Measurements from ENCODE around the gene PRSS56. TPM values are rescaled to one million over a fixed set of nuclear protein-coding genes. Genes with fewer than 3 reads are reported as not detected.

The PRSS56 gene
- total RNA-seq, 1 donor from 2014 or later: not detected

- H3K27me3 ChIP-seq (ENCODE audit: control insufficient read depth, insufficient read depth, low read length): peaks cover 39% of the 10 kb centered on the region
- TF ChIP-seq CTCF (IDR thresholded peaks at IDR 0.05; ENCODE audit: insufficient read depth, low read length, poor library complexity, severe bottlenecking): no peak
- no peak for DNase-seq (ENCODE audit: low read depth)
- H3K36me3 ChIP-seq (ENCODE audit: control insufficient read depth, insufficient read depth, low read length): no peaks in the 10 kb centered on the region
- H3K4me3 ChIP-seq (ENCODE audit: low read depth, low read length): no peak overlapping the region
Observed at GRCh38 chr2:232493701-232494474, 26.3 kb upstream of the PRSS56 start.

DNA sequence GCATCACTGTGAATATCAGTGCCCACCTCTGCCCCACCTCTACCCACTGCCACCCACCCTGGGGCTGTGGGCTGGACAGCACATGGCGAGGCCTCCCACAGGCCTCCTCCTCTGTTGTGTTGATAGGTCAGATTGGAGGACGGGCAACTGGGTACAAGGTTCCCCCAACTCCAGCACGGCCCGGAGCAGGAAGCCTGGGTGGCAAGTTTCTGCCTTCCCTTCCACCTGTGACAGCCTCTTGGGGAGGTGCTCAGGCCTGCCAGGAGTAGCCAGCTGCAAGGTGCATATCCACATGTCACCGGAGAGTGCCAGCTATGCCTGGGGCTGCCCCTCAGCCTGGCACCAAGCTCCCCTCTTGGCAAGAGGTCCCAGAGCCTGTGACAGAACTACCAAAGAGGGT lies 25.6 kb upstream of the PRSS56 start:
- no peak overlapping the region for H3K4me3 ChIP-seq (ENCODE audit: low read depth, low read length)
- no peak for TF ChIP-seq CTCF (IDR thresholded peaks at IDR 0.05; ENCODE audit: insufficient read depth, low read length, poor library complexity, severe bottlenecking)
- H3K36me3 ChIP-seq (ENCODE audit: control insufficient read depth, insufficient read depth, low read length): no peaks in the 10 kb centered on the region
- peaks cover 42% of the 10 kb centered on the region for H3K27me3 ChIP-seq (ENCODE audit: control insufficient read depth, insufficient read depth, low read length)
- DNase-seq (ENCODE audit: low read depth): no peak

- Histone ChIP-seq H3K36me3 (ENCODE audit: control insufficient read depth, insufficient read depth, low read length) (no peaks in the 10 kb centered on the region), H3K27me3 (ENCODE audit: control insufficient read depth, insufficient read depth, low read length) (peaks cover 40% of the 10 kb centered on the region), H3K4me3 (ENCODE audit: low read depth, low read length) (no peak overlapping the region)
- no peak for TF ChIP-seq CTCF (IDR thresholded peaks at IDR 0.05; ENCODE audit: insufficient read depth, low read length, poor library complexity, severe bottlenecking)
- DNase-seq (ENCODE audit: low read depth): no peak
Observed at GRCh38 chr2:232495292-232495691, 24.9 kb upstream of the PRSS56 start.

DNA sequence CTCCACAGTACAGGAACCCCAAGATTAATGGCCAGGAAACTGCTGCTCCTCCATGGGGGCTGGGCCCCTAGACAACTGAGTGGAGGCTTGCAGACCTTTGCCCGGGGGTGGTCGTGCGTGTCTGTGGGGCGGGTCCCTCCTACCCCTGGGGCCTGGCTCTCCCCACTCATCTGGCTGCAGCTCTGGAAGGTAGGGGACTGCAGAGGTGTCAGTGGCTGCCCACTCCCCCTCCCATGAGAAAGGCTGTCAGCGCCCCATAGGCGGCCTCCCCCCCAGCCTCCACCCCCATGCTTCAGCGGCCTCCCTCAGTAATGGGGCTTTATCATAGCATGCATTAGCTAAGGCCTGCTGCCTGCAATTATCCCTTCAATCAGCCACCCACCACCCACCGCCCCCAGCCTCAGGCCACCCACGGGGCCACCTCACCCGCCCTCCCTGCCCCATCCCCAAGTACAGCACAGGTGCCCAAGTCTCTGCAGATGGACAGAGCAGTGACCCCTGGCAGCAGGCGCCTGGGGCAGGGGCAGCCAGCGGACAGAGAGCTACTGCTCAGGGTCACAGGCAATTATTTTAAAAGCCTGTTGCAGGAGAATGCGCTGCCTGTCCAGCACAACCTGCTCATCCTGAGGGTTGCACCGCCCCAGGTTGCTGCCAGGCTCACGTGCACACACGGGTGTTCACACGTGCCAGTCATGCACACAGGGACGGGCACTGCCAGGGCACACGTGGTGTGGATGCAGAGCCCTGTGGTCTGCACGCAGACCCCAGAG lies 23.5 kb upstream of the PRSS56 start:
- no peak for TF ChIP-seq CTCF (IDR thresholded peaks at IDR 0.05; ENCODE audit: insufficient read depth, low read length, poor library complexity, severe bottlenecking)
- no peak for DNase-seq (ENCODE audit: low read depth)
- Histone ChIP-seq H3K4me3 (ENCODE audit: low read depth, low read length) (no peak overlapping the region), H3K36me3 (ENCODE audit: control insufficient read depth, insufficient read depth, low read length) (no peaks in the 10 kb centered on the region), H3K27me3 (ENCODE audit: control insufficient read depth, insufficient read depth, low read length) (peaks cover 48% of the 10 kb centered on the region)

- peaks cover 54% of the 10 kb centered on the region for H3K27me3 ChIP-seq (ENCODE audit: control insufficient read depth, insufficient read depth, low read length)
- no peak for TF ChIP-seq CTCF (IDR thresholded peaks at IDR 0.05; ENCODE audit: insufficient read depth, low read length, poor library complexity, severe bottlenecking)
- no peak for DNase-seq (ENCODE audit: low read depth)
- H3K4me3 ChIP-seq (ENCODE audit: low read depth, low read length): no peak overlapping the region
- H3K36me3 ChIP-seq (ENCODE audit: control insufficient read depth, insufficient read depth, low read length): no peaks in the 10 kb centered on the region
Observed at GRCh38 chr2:232497348-232497747, 22.8 kb upstream of the PRSS56 start.

Measured in kidney epithelial cell (primary cell).